Measurements from ENCODE around the gene RIPPLY1.

- TF ChIP-seq POLR2A (IDR thresholded peaks at IDR 0.05): no peak
- no peak for TF ChIP-seq CTCF (IDR thresholded peaks at IDR 0.05)
- no peak for TF ChIP-seq POLR2AphosphoS5 (IDR thresholded peaks at IDR 0.05)
- no peak for TF ChIP-seq EP300 (IDR thresholded peaks at IDR 0.05)
These were observed 3.2 kb upstream of the RIPPLY1 start for GRCh38 chrX:106906361-106906760.

Measured in upper lobe of left lung (tissue), 4 donors.